Measurements from ENCODE around the gene TNNI2.
A peak's percentile ranks its signal among the peaks of the same experiment; 100 is the strongest.

Gene TNNI2

DNA sequence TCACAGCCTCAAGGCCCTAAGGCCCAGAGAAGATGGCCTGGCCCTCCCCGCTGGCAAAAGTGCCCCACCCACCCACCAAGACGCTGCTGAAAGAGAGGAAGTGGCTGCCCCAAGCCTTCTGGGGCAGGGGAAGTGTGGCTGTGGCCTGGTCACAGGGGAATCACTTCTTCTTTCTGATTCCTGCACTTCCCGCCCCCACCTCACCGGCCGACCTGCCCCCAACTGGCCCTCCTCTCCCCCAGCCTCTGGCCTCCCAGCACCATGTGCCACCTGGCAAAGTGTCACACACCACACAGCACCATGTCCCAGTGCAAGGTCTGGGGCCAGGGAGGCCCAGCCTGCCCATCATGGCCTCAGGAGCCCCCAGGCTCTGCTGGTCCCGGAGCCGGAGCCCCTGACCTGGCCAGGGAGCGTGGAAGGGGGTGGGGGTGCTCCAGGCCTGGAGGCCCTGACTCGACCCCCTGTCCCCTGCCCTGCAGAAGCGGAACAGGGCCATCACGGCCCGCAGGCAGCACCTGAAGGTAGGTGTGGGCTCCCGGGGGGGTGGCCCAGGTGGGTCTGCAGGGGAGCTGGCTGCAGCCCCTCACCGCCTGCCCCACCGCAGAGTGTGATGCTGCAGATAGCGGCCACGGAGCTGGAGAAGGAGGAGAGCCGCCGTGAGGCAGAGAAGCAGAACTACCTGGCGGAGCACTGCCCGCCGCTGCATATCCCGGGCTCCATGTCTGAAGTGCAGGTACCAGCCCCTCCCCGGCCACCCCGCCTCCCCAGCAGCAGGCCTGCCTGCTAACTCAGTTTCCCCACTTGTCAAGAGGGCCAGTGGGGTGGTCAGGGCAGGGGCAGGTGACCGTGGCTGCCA lies 1.4 kb downstream of the TNNI2 start:
- Histone ChIP-seq H3K27me3 (peaks cover 0 to 5% of the 10 kb centered on the region in 2 donors), H3K9me3 (no peaks in the 10 kb centered on the region), H3K36me3 (no peaks in the 10 kb centered on the region), H3K27ac (no peak overlapping the region), H3K4me1 (peaks cover 0 to 11% (median 2%) of the 10 kb centered on the region in 4 donors), H3K4me3 (no peak overlapping the region)
- DNase-seq, result peak in 1 of 2 donors; percentile 70
- intact Hi-C loops (cut with DNase I; ENCODE audit: low total_unique reads), result loop anchor here (2.0 to 5.0 kb wide), 3 partner anchors 37 to 312 kb away; no protein-coding TSS in a partner anchor
- TF ChIP-seq, protein P1, sequence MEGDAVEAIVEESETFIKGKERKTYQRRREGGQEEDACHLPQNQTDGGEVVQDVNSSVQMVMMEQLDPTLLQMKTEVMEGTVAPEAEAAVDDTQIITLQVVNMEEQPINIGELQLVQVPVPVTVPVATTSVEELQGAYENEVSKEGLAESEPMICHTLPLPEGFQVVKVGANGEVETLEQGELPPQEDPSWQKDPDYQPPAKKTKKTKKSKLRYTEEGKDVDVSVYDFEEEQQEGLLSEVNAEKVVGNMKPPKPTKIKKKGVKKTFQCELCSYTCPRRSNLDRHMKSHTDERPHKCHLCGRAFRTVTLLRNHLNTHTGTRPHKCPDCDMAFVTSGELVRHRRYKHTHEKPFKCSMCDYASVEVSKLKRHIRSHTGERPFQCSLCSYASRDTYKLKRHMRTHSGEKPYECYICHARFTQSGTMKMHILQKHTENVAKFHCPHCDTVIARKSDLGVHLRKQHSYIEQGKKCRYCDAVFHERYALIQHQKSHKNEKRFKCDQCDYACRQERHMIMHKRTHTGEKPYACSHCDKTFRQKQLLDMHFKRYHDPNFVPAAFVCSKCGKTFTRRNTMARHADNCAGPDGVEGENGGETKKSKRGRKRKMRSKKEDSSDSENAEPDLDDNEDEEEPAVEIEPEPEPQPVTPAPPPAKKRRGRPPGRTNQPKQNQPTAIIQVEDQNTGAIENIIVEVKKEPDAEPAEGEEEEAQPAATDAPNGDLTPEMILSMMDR (IDR thresholded peaks at IDR 0.05), result no peak

DNA sequence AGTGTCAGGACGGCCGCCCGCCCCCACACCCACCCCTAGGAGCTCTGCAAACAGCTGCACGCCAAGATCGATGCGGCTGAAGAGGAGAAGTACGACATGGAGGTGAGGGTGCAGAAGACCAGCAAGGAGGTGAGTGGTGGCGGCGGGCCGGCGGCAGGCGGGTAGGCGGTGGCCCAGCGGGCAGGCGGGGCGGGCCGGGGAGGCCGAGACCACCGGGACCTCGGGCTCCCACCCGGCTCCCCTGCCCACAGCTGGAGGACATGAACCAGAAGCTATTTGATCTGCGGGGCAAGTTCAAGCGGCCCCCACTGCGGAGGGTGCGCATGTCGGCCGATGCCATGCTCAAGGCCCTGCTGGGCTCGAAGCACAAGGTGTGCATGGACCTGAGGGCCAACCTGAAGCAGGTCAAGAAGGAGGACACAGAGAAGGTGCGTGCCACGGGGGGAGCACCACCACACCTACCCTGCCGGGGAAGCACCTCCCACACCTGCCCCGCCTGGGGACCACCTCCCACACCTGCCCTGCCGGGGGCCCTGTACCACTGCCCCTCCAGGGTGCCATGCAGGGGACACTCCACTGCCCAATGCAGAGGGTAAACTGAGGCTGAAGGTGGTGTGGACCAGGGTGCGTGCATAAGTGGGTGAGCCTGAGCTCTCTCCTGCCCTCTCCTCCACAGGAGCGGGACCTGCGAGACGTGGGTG lies 2.1 kb downstream of the TNNI2 start:
- H3K9me3 ChIP-seq, result no peaks in the 10 kb centered on the region
- no peaks in the 10 kb centered on the region for H3K36me3 ChIP-seq
- no peaks in the 10 kb centered on the region for H3K27me3 ChIP-seq
- H3K4me1 ChIP-seq, result peaks cover 0 to 9% (median 2%) of the 10 kb centered on the region in 4 donors
- TF ChIP-seq, protein P1 (IDR thresholded peaks at IDR 0.05), result no peak
- H3K4me3 ChIP-seq, result no peak overlapping the region
- DNase-seq, result no peak
- intact Hi-C loops (cut with DNase I; ENCODE audit: low total_unique reads), result loop anchor here (2.0 kb wide), 1 partner anchor 46 kb away; no protein-coding TSS in a partner anchor
- no peak overlapping the region for H3K27ac ChIP-seq

DNA sequence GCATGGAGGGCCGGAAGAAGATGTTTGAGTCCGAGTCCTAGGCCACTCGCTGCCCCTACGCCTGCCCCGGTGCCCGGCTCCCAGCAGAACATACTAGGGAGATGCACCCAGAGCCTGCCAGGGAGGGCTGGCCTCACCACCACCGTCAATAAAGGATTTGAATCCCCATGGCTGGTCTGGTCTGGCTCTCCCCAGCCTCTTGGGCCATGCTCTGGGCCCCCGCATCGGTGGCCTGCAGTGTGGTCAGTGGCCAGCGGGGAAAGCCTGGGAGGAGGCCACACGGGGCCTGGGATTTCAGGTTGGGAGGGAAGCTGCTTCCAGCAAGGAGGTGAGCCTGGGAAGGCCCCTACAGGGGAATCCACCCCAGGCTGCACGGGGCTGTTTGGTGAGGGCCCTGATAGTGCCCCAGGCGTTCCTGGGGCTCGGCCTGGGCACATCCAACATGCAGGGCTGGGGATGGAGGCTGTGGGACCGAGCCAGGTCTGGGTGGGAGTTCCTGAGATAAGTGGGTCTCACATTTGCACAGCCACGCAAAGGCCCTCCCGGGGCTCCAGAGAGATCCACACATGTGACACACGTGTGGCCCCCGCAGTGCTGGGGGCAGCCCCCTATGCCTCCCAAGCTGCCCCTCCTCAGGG lies 2.8 kb downstream of the TNNI2 start:
- no peaks in the 10 kb centered on the region for H3K27me3 ChIP-seq
- intact Hi-C loops (cut with DNase I; ENCODE audit: low total_unique reads), result loop anchor here (2.0 kb wide), 1 partner anchor 45 kb away; no protein-coding TSS in a partner anchor

DNA sequence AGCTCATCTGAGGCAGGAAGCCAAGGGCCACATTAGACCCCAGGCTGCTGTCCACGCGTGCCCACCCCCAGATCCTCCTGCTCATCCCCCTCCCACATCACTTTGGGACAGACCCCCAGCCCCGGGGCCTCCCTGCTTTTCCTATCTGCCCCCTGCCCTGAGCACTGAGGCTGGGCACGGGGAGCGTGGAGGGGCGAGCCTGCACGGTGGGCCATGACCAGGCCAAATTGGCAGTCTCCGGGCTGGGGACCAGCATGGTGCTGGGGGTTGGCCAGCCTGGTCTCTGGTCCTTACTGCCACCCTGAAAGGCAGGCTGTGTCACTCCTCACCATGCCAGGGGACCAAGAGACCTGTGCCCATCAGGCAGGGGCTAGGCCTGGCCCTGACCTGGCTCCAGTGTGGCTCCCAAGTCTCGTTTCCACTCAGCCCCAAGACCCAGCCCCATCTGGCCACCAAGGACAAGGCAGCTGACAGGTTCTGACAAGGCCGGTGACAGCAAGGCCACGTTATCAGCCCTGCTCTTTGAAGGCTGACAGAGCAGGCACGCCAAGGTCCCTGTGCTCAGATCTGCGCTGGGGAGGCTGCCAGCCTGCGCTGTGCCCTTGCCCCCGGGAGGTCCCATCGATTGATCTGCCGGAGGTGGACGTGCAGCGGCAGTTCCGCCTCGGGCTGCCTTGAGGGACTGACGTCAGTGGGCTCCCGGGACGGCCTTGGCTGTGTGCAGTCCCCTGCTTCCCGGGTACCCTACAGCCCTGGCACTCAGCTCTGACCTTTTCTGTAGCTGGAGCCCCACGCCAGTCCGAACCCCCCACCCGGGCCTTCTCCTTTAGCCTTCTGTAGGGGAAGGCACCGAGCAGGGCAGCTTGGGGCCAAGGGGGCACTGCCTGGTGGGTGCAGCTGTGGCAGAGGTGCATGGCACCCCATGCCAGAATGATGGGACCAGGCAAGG lies 3.6 kb downstream of the TNNI2 start:
- Histone ChIP-seq H3K36me3 (no peaks in the 10 kb centered on the region), H3K4me3 (no peak overlapping the region), H3K27me3 (no peaks in the 10 kb centered on the region), H3K4me1 (peaks cover 0 to 8% (median 2%) of the 10 kb centered on the region in 4 donors), H3K27ac (no peak overlapping the region), H3K9me3 (no peaks in the 10 kb centered on the region)
- intact Hi-C loops (cut with DNase I; ENCODE audit: low total_unique reads), result no loop called here
- DNase-seq, result no peak
- TF ChIP-seq, protein P1 (IDR thresholded peaks at IDR 0.05), result no peak

More for the DNA sequence above, 2.8 kb downstream of the TNNI2 start:
- Histone ChIP-seq H3K4me1 (peaks cover 0 to 9% (median 2%) of the 10 kb centered on the region in 4 donors), H3K27ac (no peak overlapping the region), H3K36me3 (no peaks in the 10 kb centered on the region), H3K4me3 (no peak overlapping the region), H3K9me3 (no peaks in the 10 kb centered on the region)
- TF ChIP-seq, protein P1 (IDR thresholded peaks at IDR 0.05), result no peak
- DNase-seq, result no peak

DNA sequence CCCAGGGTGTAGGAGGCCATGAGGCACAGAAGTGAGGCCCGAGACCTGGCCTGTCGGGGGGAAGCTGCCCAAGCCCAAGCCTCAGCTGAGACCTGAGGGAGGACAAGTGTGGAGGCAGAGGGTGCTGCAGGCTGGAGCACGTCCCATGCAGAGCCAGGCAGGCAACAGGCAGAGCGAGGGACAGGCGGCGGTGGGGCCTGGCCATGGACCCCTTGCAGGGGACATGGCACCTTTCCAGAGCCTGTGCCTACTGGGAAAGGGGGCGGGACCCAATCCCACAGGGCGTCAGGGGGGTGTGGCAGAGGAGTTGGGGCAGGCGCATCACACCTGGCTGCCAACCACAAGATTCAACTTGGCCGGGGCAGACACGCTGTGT lies 4.3 kb downstream of the TNNI2 start:
- H3K27ac ChIP-seq, result no peak overlapping the region
- no peaks in the 10 kb centered on the region for H3K9me3 ChIP-seq
- intact Hi-C loops (cut with DNase I; ENCODE audit: low total_unique reads), result no loop called here
- H3K4me3 ChIP-seq, result no peak overlapping the region
- H3K27me3 ChIP-seq, result no peaks in the 10 kb centered on the region
- DNase-seq, result no peak
- TF ChIP-seq, protein P1 (IDR thresholded peaks at IDR 0.05), result no peak
- no peaks in the 10 kb centered on the region for H3K36me3 ChIP-seq
- H3K4me1 ChIP-seq, result peaks cover 0 to 1% (median 0%) of the 10 kb centered on the region in 4 donors

Data from tibial artery (tissue), 4 donors.